GM23338 (cell line): Measurements from ENCODE around the gene WDSUB1. TPM values are rescaled to one million over a fixed set of nuclear protein-coding genes. Genes with fewer than 3 reads are reported as not detected.
A peak's percentile ranks its signal among the peaks of the same experiment; 100 is the strongest.

Experiments
- ATAC-seq: fragments of 200-7000 bp; cut with Tn5 transposase; 3 replicates; pipeline ENCODE4 v1.9.1; 2020
- DNase-seq: peaks from one replicate; pipeline ENCODE4 v3.0.0-alpha.2; 2015; ENCODE audit warnings: low spot score
- H2AFZ ChIP-seq: fragments of 200-600 bp; sonication (generic); 2 replicates; pipeline ENCODE4 v1.8.0; 2016; ENCODE audit warnings: antibody characterized with exemption, mild to moderate bottlenecking, moderate library complexity
- H3F3A ChIP-seq: fragments of 200-600 bp; sonication (generic); replicated peaks from 2 replicates; pipeline ENCODE4 v1.8.0; 2017; ENCODE audit warnings: antibody characterized with exemption, mixed run types, low read depth
- H3K27ac ChIP-seq: fragments of 200-600 bp; sonication (generic); 2 replicates; pipeline ENCODE4 v1.6.1; 2016; ENCODE audit warnings: low read depth
- H3K27me3 ChIP-seq: fragments of 200-600 bp; sonication (generic); 2 replicates; pipeline ENCODE4 v1.8.0; 2016; ENCODE audit warnings: mild to moderate bottlenecking, mixed run types, moderate library complexity; ENCODE audit not compliant: insufficient read depth
- H3K36me3 ChIP-seq: fragments of 200-600 bp; sonication (generic); 2 replicates; pipeline ENCODE4 v1.8.0; 2016; ENCODE audit warnings: mild to moderate bottlenecking; ENCODE audit not compliant: insufficient read depth
- H3K4me1 ChIP-seq: fragments of 200-600 bp; sonication (generic); 2 replicates; pipeline ENCODE4 v1.8.0; 2016; ENCODE audit warnings: mild to moderate bottlenecking, moderate library complexity; ENCODE audit not compliant: insufficient read depth
- H3K4me2 ChIP-seq: fragments of 200-600 bp; sonication (generic); 2 replicates; pipeline ENCODE4 v1.7.1; 2017; ENCODE audit warnings: mixed run types
- H3K4me3 ChIP-seq: fragments of 200-600 bp; sonication (generic); 2 replicates; pipeline ENCODE4 v1.6.1; 2016; ENCODE audit warnings: mixed run types
- H3K79me2 ChIP-seq: fragments of 200-600 bp; sonication (generic); replicated peaks from 2 replicates; pipeline ENCODE4 v1.8.0; 2017; ENCODE audit warnings: mild to moderate bottlenecking; ENCODE audit not compliant: insufficient read depth
- H3K9me2 ChIP-seq: fragments of 200-600 bp; sonication (generic); 2 replicates; pipeline ENCODE4 v1.8.0; 2017; ENCODE audit not compliant: insufficient read depth
- H4K20me1 ChIP-seq: fragments of 200-600 bp; sonication (generic); replicated peaks from 2 replicates; pipeline ENCODE4 v1.8.0; 2017; ENCODE audit warnings: mild to moderate bottlenecking; ENCODE audit not compliant: insufficient read depth
- H3K27ac Mint-ChIP-seq: 2 replicates; pipeline ENCODE4 v1.8.0; 2020; ENCODE audit warnings: inconsistent platforms, mild to moderate bottlenecking, moderate library complexity, mixed read lengths
- H3K27me3 Mint-ChIP-seq: 3 replicates; pipeline ENCODE4 v1.8.0; 2022; ENCODE audit warnings: low read depth, mild to moderate bottlenecking, moderate library complexity, mixed read lengths, inconsistent platforms; ENCODE audit not compliant: insufficient read depth, poor library complexity
- H3K36me3 Mint-ChIP-seq: 3 replicates; pipeline ENCODE4 v1.8.0; 2021; ENCODE audit warnings: low read depth, mild to moderate bottlenecking, inconsistent platforms, moderate library complexity, mixed read lengths
- H3K4me1 Mint-ChIP-seq: 3 replicates; pipeline ENCODE4 v1.8.0; 2020; ENCODE audit warnings: mild to moderate bottlenecking, inconsistent platforms, mixed read lengths
- H3K4me3 Mint-ChIP-seq: 3 replicates; pipeline ENCODE4 v1.8.0; 2021; ENCODE audit warnings: moderate library complexity, mild to moderate bottlenecking, inconsistent platforms, mixed read lengths
- H3K9me3 Mint-ChIP-seq: 3 replicates; pipeline ENCODE4 v1.8.0; 2020; ENCODE audit warnings: moderate library complexity, mild to moderate bottlenecking, inconsistent platforms, mixed read lengths
- CREB1 ChIP-seq: fragments of 250-450 bp; sonication (Bioruptor Pico); IDR thresholded peaks from 2 replicates; pipeline ENCODE4 v1.5.0; 2020; ENCODE audit warnings: low read depth, mild to moderate bottlenecking, moderate library complexity
- CTCF ChIP-seq, 2 experiments: fragments of 200-600 bp in 1 of 2; sonication (generic) in 1 of 2; conservative IDR thresholded peaks; 2 replicates each; pipeline versions ENCODE4 v1.5.1 to v1.6.1; 2016 to 2017; ENCODE audit warnings: antibody characterized with exemption in 2 of 2, low read depth in 2 of 2, mild to moderate bottlenecking in 2 of 2, moderate library complexity in 1 of 2
- EZH2 ChIP-seq: fragments of 200-600 bp; sonication (generic); IDR thresholded peaks from one replicate; pipeline ENCODE4 v1.8.0; 2017; ENCODE audit warnings: antibody characterized with exemption, mild to moderate bottlenecking, low read depth; ENCODE audit not compliant: unreplicated experiment
- EZH2phosphoT487 ChIP-seq: fragments of 200-600 bp; sonication (generic); IDR thresholded peaks from one replicate; pipeline ENCODE4 v1.8.1; 2018; ENCODE audit warnings: antibody characterized with exemption; ENCODE audit not compliant: unreplicated experiment
- POLR2AphosphoS5 ChIP-seq: IDR thresholded peaks from 2 replicates; pipeline ENCODE4 v1.6.1; 2016; ENCODE audit warnings: antibody characterized with exemption, low read depth
- STAT1 ChIP-seq: IDR thresholded peaks from one replicate; pipeline ENCODE4 v1.6.1; 2016; ENCODE audit warnings: antibody characterized with exemption; ENCODE audit not compliant: unreplicated experiment
- ZNF114 ChIP-seq: fragments of 250-450 bp; sonication (Bioruptor Pico); IDR thresholded peaks from 2 replicates; pipeline ENCODE4 v1.5.0; 2020; ENCODE audit warnings: mild to moderate bottlenecking, moderate library complexity
- ZNF331 ChIP-seq: fragments of 250-450 bp; sonication (Bioruptor Pico); IDR thresholded peaks from 2 replicates; pipeline ENCODE4 v1.5.0; 2020; ENCODE audit warnings: low read depth, mild to moderate bottlenecking, moderate library complexity
- ZNF462 ChIP-seq: fragments of 250-450 bp; sonication (Bioruptor Pico); IDR thresholded peaks from 2 replicates; pipeline ENCODE4 v1.5.0; 2020; ENCODE audit warnings: mild to moderate bottlenecking, moderate library complexity
- polyA plus RNA-seq: library from polyadenylated mRNA; unstranded; fragments of >200 nt; fragmentation: Nextera tagmentation; extraction: Ambion mirVana; gene quantifications from 2 replicates; pipeline ENCODE4 v1.2.1, GENCODE V29; 2016
- total RNA-seq: library from RNA; depleted of rRNA; stranded (reverse); fragments of >200 nt; shearing (Covaris generic); gene quantifications from 2 replicates; pipeline ENCODE4 v1.2.3, GENCODE V29; 2014

The WDSUB1 gene
- total and polyA plus RNA-seq, 2 experiments from 2014 or later, result 9.9 to 12.2 TPM

GRCh38 chr2:159287733-159288132, 1.2 kb upstream of the WDSUB1 start (continued):
- TF ChIP-seq EZH2phosphoT487, result no peak
- no peak for TF ChIP-seq ZNF114 (CRISPR knock-in tag)
- TF ChIP-seq POLR2AphosphoS5, result no peak
- TF ChIP-seq STAT1, result no peak
- no peak for TF ChIP-seq ZNF331
- no peak for TF ChIP-seq ZNF462 (CRISPR knock-in tag)

GRCh38 chr2:159286709-159287441, 372 bp upstream of the WDSUB1 start:
- peak overlapping the region; percentile 86 for H3K4me3 Mint-ChIP-seq
- H3K36me3 ChIP-seq, result no peaks in the 10 kb centered on the region
- TF ChIP-seq EZH2, result no peak
- no peak for TF ChIP-seq ZNF114 (CRISPR knock-in tag)
- no peak; the same call in 1 of the 2 replicates for TF ChIP-seq CREB1 (CRISPR knock-in tag)
- no peak for TF ChIP-seq STAT1
- no peak for TF ChIP-seq EZH2phosphoT487
- no peak for TF ChIP-seq ZNF331
- TF ChIP-seq CTCF (conservative IDR thresholded peaks at IDR 0.05; ENCODE audit: low read depth in 2 of 2), result peak in 1 of 2 experiments; percentile 10; a peak in 1 of 4 replicates

More at GRCh38 chr2:159286709-159287441, 372 bp upstream of the WDSUB1 start:
- Histone ChIP-seq H3F3A (0 out of 2 replicates have a peak, but pooled peaks cover 4% of the 10 kb centered on the region), H3K9me2 (no peaks in the 10 kb centered on the region), H3K79me2 (peaks cover 11% of the 10 kb centered on the region), H3K27ac (peak overlapping the region; percentile 93), H3K4me2 (peak overlapping the region; percentile 78), H2AFZ (peak overlapping the region; percentile 6; the same call in 1 of the 2 replicates), H3K4me3 (peak overlapping the region; percentile 91), H4K20me1 (no peaks in the 10 kb centered on the region), H3K27me3 (no peaks in the 10 kb centered on the region), H3K4me1 (no peaks in the 10 kb centered on the region; the same call in 1 of the 2 replicates)
- no peaks in the 10 kb centered on the region for H3K36me3 Mint-ChIP-seq
- peaks cover 10% of the 10 kb centered on the region; the same call in 2 of the 3 replicates for H3K4me1 Mint-ChIP-seq
- H3K27me3 Mint-ChIP-seq, result peaks cover 16% of the 10 kb centered on the region
- DNase-seq (peak; percentile 98), ATAC-seq (peak; percentile 77)
- peak overlapping the region; percentile 99 for H3K27ac Mint-ChIP-seq
- no peaks in the 10 kb centered on the region for H3K9me3 Mint-ChIP-seq
